Right renal cortex interstitium (tissue), 3 donors: ENCODE results near the gene ZNF341. TPM values are rescaled to one million over a fixed set of nuclear protein-coding genes. Genes with fewer than 3 reads are reported as not detected.
A peak's percentile ranks its signal among the peaks of the same experiment; 100 is the strongest.

Source experiments
- DNase-seq, 3 donors: peaks; one replicate each; pipeline ENCODE4 v3.0.0-alpha.2; 2013; ENCODE audit warnings: low read depth in 3 of 3, low spot score in 2 of 3
- polyA plus RNA-seq, 3 donors: library from polyadenylated mRNA; unstranded; fragments of 120-200 nt; gene quantifications; one replicate each; pipeline ENCODE4 v1.2.1, GENCODE V29; 2013; ENCODE audit not compliant: insufficient read length in 3 of 3

Gene ZNF341
- polyA plus RNA-seq, 3 donors, result 2.5 to 2.8 (median 2.5) TPM

- no peak for DNase-seq
Observed at GRCh38 chr20:33701629-33702450, 30.0 kb upstream of the ZNF341 start.

GRCh38 chr20:33702861-33703260 lies 28.9 kb upstream of the ZNF341 start:
- no peak for DNase-seq

GRCh38 chr20:33703498-33704137 lies 28.2 kb upstream of the ZNF341 start:
- no peak for DNase-seq

GRCh38 chr20:33704197-33704924 lies 27.4 kb upstream of the ZNF341 start:
- no peak for DNase-seq

- DNase-seq, result no peak
Observed at GRCh38 chr20:33707668-33708067, 24.1 kb upstream of the ZNF341 start.

- no peak for DNase-seq
Observed at GRCh38 chr20:33709398-33709797, 22.4 kb upstream of the ZNF341 start.

- no peak for DNase-seq
Observed at GRCh38 chr20:33709905-33710541, 21.8 kb upstream of the ZNF341 start.

- DNase-seq, result no peak
Observed at GRCh38 chr20:33710681-33711445, 20.9 kb upstream of the ZNF341 start.

- DNase-seq, result no peak
Observed at GRCh38 chr20:33711446-33711738, 20.4 kb upstream of the ZNF341 start.

- no peak for DNase-seq
Observed at GRCh38 chr20:33713865-33714367, 17.9 kb upstream of the ZNF341 start.

- DNase-seq, result no peak
Observed at GRCh38 chr20:33716498-33716897, 15.3 kb upstream of the ZNF341 start.

- no peak for DNase-seq
Observed at GRCh38 chr20:33719277-33719988, 12.4 kb upstream of the ZNF341 start.

- DNase-seq, result peak; percentile 78 to 87 (median 79)
Observed at GRCh38 chr20:33719989-33720709, 11.6 kb upstream of the ZNF341 start, which contains the start of gene PXMP4. Gene PXMP4 (minus strand): TSS chr20:33720310. CDS start chr20:33720207, 103 bp downstream.

GRCh38 chr20:33721391-33722140 lies 10.2 kb upstream of the ZNF341 start:
- DNase-seq, result no peak

- DNase-seq, result no peak
Observed at GRCh38 chr20:33724439-33725094, 7.2 kb upstream of the ZNF341 start.

- DNase-seq, result no peak
Observed at GRCh38 chr20:33725607-33726264, 6.1 kb upstream of the ZNF341 start.

- no peak for DNase-seq
Observed at GRCh38 chr20:33727115-33727479, 4.7 kb upstream of the ZNF341 start.
